Activated T-cell treated with anti-CD3 and anti-CD28 coated beads, Interleukin-2, amount 50 U/mL, for 24 hours (primary cell): ENCODE results near the gene MACIR.

Experiments
- DNase-seq: peaks from one replicate; pipeline ENCODE4 v3.0.0-alpha.2; 2020
- H3K27ac Mint-ChIP-seq: 2 replicates; pipeline ENCODE4 v1.8.0; 2020; ENCODE audit warnings: mild to moderate bottlenecking, mixed read lengths
- H3K27me3 Mint-ChIP-seq: 2 replicates; pipeline ENCODE4 v1.8.0; 2020; ENCODE audit warnings: mixed read lengths
- H3K36me3 Mint-ChIP-seq: 2 replicates; pipeline ENCODE4 v1.8.0; 2020; ENCODE audit warnings: low read depth, mixed read lengths
- H3K4me1 Mint-ChIP-seq: 2 replicates; pipeline ENCODE4 v1.8.0; 2020; ENCODE audit warnings: low read depth, mixed read lengths
- H3K4me3 Mint-ChIP-seq: 2 replicates; pipeline ENCODE4 v1.8.0; 2020; ENCODE audit warnings: mild to moderate bottlenecking, moderate library complexity, mixed read lengths
- H3K9me3 Mint-ChIP-seq: 2 replicates; pipeline ENCODE4 v1.8.0; 2020; ENCODE audit warnings: mixed read lengths

Gene MACIR

GRCh38 chr5:103228588-103228987 lies 30.0 kb upstream of the MACIR start:
- no peak for DNase-seq
- peaks cover 28% of the 10 kb centered on the region for H3K27me3 Mint-ChIP-seq
- no peak overlapping the region for H3K4me3 Mint-ChIP-seq
- H3K27ac Mint-ChIP-seq = no peak overlapping the region
- no peaks in the 10 kb centered on the region for H3K36me3 Mint-ChIP-seq
- H3K9me3 Mint-ChIP-seq = no peaks in the 10 kb centered on the region
- peaks cover 2% of the 10 kb centered on the region for H3K4me1 Mint-ChIP-seq

GRCh38 chr5:103232393-103232999 lies 26.1 kb upstream of the MACIR start:
- Mint-ChIP-seq H3K27me3 (peaks cover 15% of the 10 kb centered on the region), H3K36me3 (no peaks in the 10 kb centered on the region), H3K9me3 (no peaks in the 10 kb centered on the region), H3K4me1 (no peaks in the 10 kb centered on the region), H3K27ac (no peak overlapping the region), H3K4me3 (no peak overlapping the region)
- no peak for DNase-seq

GRCh38 chr5:103234239-103234975 lies 24.2 kb upstream of the MACIR start:
- H3K36me3 Mint-ChIP-seq = no peaks in the 10 kb centered on the region
- peaks cover 9% of the 10 kb centered on the region for H3K27me3 Mint-ChIP-seq
- no peaks in the 10 kb centered on the region for H3K4me1 Mint-ChIP-seq
- no peak for DNase-seq
- no peak overlapping the region for H3K27ac Mint-ChIP-seq
- H3K4me3 Mint-ChIP-seq = no peak overlapping the region
- H3K9me3 Mint-ChIP-seq = peaks cover 7% of the 10 kb centered on the region

DNA sequence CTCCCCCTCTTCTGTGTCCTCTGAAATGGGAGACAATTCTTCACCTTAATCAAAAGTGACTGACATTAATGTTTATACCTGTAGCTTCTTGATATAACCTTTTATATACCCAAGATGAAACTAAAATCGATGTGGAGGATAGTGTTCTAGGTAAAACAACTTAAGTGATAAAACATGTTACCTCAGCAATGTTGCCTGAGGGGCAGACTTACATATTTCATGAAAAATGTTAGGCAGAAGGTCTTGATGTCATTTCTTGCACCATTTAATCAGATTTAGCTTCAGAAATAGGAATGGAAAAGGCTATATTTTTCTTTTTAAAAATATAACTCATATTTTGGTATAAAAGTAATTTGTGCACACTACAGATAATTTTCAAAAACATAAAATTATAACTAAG lies 22.7 kb upstream of the MACIR start:
- Mint-ChIP-seq H3K9me3 (peaks cover 11% of the 10 kb centered on the region), H3K27me3 (peaks cover 9% of the 10 kb centered on the region), H3K4me3 (no peak overlapping the region), H3K27ac (no peak overlapping the region), H3K4me1 (no peaks in the 10 kb centered on the region), H3K36me3 (no peaks in the 10 kb centered on the region)
- DNase-seq = no peak

- Mint-ChIP-seq H3K9me3 (peaks cover 11% of the 10 kb centered on the region), H3K27me3 (peaks cover 18% of the 10 kb centered on the region), H3K27ac (no peak overlapping the region), H3K4me1 (no peaks in the 10 kb centered on the region), H3K36me3 (no peaks in the 10 kb centered on the region), H3K4me3 (no peak overlapping the region)
- no peak for DNase-seq
These were observed 20.8 kb upstream of the MACIR start for GRCh38 chr5:103237778-103238177.

- H3K36me3 Mint-ChIP-seq = no peaks in the 10 kb centered on the region
- H3K4me3 Mint-ChIP-seq = no peak overlapping the region
- H3K27ac Mint-ChIP-seq = no peak overlapping the region
- DNase-seq = no peak
- peaks cover 9% of the 10 kb centered on the region for H3K9me3 Mint-ChIP-seq
- peaks cover 51% of the 10 kb centered on the region for H3K27me3 Mint-ChIP-seq
- H3K4me1 Mint-ChIP-seq = peaks cover 9% of the 10 kb centered on the region
These were observed 14.9 kb upstream of the MACIR start for GRCh38 chr5:103243665-103244064.

GRCh38 chr5:103244398-103244797 lies 14.2 kb upstream of the MACIR start:
- H3K27me3 Mint-ChIP-seq = peaks cover 56% of the 10 kb centered on the region
- no peaks in the 10 kb centered on the region for H3K36me3 Mint-ChIP-seq
- no peak overlapping the region for H3K4me3 Mint-ChIP-seq
- H3K4me1 Mint-ChIP-seq = peaks cover 9% of the 10 kb centered on the region
- H3K27ac Mint-ChIP-seq = no peak overlapping the region
- DNase-seq = no peak
- peaks cover 4% of the 10 kb centered on the region for H3K9me3 Mint-ChIP-seq

- no peak for DNase-seq
- no peaks in the 10 kb centered on the region for H3K9me3 Mint-ChIP-seq
- no peak overlapping the region for H3K4me3 Mint-ChIP-seq
- H3K36me3 Mint-ChIP-seq = no peaks in the 10 kb centered on the region
- H3K27me3 Mint-ChIP-seq = peaks cover 58% of the 10 kb centered on the region
- H3K27ac Mint-ChIP-seq = no peak overlapping the region
- peaks cover 9% of the 10 kb centered on the region for H3K4me1 Mint-ChIP-seq
These were observed 12.8 kb upstream of the MACIR start for GRCh38 chr5:103245761-103246160.

DNA sequence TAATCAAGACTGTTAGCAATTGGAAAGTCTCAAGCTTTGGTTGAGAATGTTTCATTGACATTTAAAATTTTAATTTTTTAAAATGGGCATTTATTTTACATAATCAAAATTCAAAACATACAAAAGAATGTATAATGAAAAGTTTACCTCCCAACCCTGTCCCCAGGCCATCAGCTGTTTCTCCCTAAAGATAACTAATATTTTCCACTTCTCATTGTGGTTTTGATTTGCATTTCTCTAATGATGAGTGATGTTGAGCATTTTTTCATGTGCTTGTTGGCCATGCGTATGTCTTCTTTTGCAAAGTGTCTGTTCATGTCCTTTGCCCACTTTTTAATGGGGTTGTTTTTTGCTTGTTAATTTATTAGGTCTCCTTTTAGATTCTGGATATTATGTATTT lies 11.4 kb upstream of the MACIR start:
- Mint-ChIP-seq H3K4me3 (no peak overlapping the region), H3K4me1 (peaks cover 9% of the 10 kb centered on the region), H3K27ac (no peak overlapping the region), H3K27me3 (peaks cover 63% of the 10 kb centered on the region), H3K36me3 (no peaks in the 10 kb centered on the region), H3K9me3 (no peaks in the 10 kb centered on the region)
- no peak for DNase-seq

GRCh38 chr5:103249068-103249467 lies 9.5 kb upstream of the MACIR start:
- Mint-ChIP-seq H3K4me1 (peaks cover 9% of the 10 kb centered on the region), H3K36me3 (no peaks in the 10 kb centered on the region), H3K4me3 (no peak overlapping the region), H3K9me3 (no peaks in the 10 kb centered on the region), H3K27ac (no peak overlapping the region), H3K27me3 (peaks cover 62% of the 10 kb centered on the region)
- no peak for DNase-seq

GRCh38 chr5:103254921-103255320 lies 3.6 kb upstream of the MACIR start:
- Mint-ChIP-seq H3K27me3 (peaks cover 31% of the 10 kb centered on the region), H3K36me3 (peaks cover 6% of the 10 kb centered on the region), H3K9me3 (no peaks in the 10 kb centered on the region), H3K4me3 (no peak overlapping the region), H3K4me1 (peaks cover 4% of the 10 kb centered on the region), H3K27ac (no peak overlapping the region)
- DNase-seq = no peak

DNA sequence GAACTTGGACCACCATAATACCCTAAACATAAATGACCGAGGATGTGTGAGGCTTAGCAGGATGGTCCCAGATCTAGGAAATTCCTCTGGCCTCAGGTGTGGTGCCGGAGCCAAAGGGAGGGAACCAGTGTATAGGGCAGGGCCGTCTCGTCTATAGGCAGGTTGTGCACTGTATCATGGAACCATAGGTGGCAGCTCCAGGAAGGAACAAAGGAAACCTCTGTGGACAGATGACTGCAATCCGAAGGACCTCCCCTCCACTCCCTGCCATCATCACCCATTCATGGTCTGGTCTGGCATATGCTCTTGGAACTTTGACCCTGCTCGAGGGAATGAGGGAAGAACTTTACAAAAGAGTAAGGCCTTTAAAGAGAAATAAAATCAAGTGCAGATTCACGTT lies 2.9 kb upstream of the MACIR start:
- Mint-ChIP-seq H3K4me1 (peaks cover 10% of the 10 kb centered on the region), H3K27ac (no peak overlapping the region), H3K27me3 (peaks cover 31% of the 10 kb centered on the region), H3K4me3 (no peak overlapping the region), H3K9me3 (no peaks in the 10 kb centered on the region), H3K36me3 (peaks cover 6% of the 10 kb centered on the region)
- no peak for DNase-seq

DNA sequence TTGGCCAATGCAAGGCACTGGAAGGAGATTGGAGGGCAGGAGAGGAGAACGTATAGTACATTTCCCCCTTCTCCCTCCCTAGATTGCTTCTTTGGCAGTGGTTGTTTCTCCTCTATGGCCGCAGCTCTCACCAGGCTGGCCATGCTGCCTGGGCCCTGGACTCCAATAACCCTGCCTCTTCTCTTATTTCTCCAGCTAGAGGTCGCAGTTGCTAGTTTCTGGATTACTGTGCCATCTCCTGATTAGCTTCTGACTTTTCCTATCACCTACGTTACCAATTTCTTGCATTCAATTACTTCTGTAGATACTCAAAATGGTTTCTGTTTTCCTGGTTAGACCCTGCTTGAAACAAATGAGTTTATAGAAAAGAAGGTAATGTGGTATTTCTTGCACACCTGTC lies 2.4 kb upstream of the MACIR start:
- Mint-ChIP-seq H3K36me3 (peaks cover 6% of the 10 kb centered on the region), H3K27me3 (peaks cover 26% of the 10 kb centered on the region), H3K4me1 (peaks cover 15% of the 10 kb centered on the region), H3K27ac (no peak overlapping the region), H3K4me3 (no peak overlapping the region), H3K9me3 (no peaks in the 10 kb centered on the region)
- DNase-seq = no peak

GRCh38 chr5:103258957-103259704 lies 568 bp downstream of the MACIR start:
- peaks cover 35% of the 10 kb centered on the region for H3K4me1 Mint-ChIP-seq
- no peak for DNase-seq
- H3K27me3 Mint-ChIP-seq = peaks cover 13% of the 10 kb centered on the region
- peak overlapping the region; percentile 87 for H3K27ac Mint-ChIP-seq
- H3K36me3 Mint-ChIP-seq = peaks cover 6% of the 10 kb centered on the region
- no peaks in the 10 kb centered on the region for H3K9me3 Mint-ChIP-seq
- H3K4me3 Mint-ChIP-seq = peak overlapping the region; percentile 87
